GM23338 (cell line): Measurements from ENCODE around the gene FKBP8. TPM values are rescaled to one million over a fixed set of nuclear protein-coding genes. Genes with fewer than 3 reads are reported as not detected.

Experiments used
- ATAC-seq: fragments of 200-7000 bp; cut with Tn5 transposase; 3 replicates; pipeline ENCODE4 v1.9.1; 2020
- DNase-seq: peaks from one replicate; pipeline ENCODE4 v3.0.0-alpha.2; 2015; ENCODE audit warnings: low spot score
- H2AFZ ChIP-seq: fragments of 200-600 bp; sonication (generic); 2 replicates; pipeline ENCODE4 v1.8.0; 2016; ENCODE audit warnings: antibody characterized with exemption, mild to moderate bottlenecking, moderate library complexity
- H3F3A ChIP-seq: fragments of 200-600 bp; sonication (generic); replicated peaks from 2 replicates; pipeline ENCODE4 v1.8.0; 2017; ENCODE audit warnings: antibody characterized with exemption, mixed run types, low read depth
- H3K27ac ChIP-seq: fragments of 200-600 bp; sonication (generic); 2 replicates; pipeline ENCODE4 v1.6.1; 2016; ENCODE audit warnings: low read depth
- H3K27me3 ChIP-seq: fragments of 200-600 bp; sonication (generic); 2 replicates; pipeline ENCODE4 v1.8.0; 2016; ENCODE audit warnings: mild to moderate bottlenecking, mixed run types, moderate library complexity; ENCODE audit not compliant: insufficient read depth
- H3K36me3 ChIP-seq: fragments of 200-600 bp; sonication (generic); 2 replicates; pipeline ENCODE4 v1.8.0; 2016; ENCODE audit warnings: mild to moderate bottlenecking; ENCODE audit not compliant: insufficient read depth
- H3K4me1 ChIP-seq: fragments of 200-600 bp; sonication (generic); 2 replicates; pipeline ENCODE4 v1.8.0; 2016; ENCODE audit warnings: mild to moderate bottlenecking, moderate library complexity; ENCODE audit not compliant: insufficient read depth
- H3K4me2 ChIP-seq: fragments of 200-600 bp; sonication (generic); 2 replicates; pipeline ENCODE4 v1.7.1; 2017; ENCODE audit warnings: mixed run types
- H3K4me3 ChIP-seq: fragments of 200-600 bp; sonication (generic); 2 replicates; pipeline ENCODE4 v1.6.1; 2016; ENCODE audit warnings: mixed run types
- H3K79me2 ChIP-seq: fragments of 200-600 bp; sonication (generic); replicated peaks from 2 replicates; pipeline ENCODE4 v1.8.0; 2017; ENCODE audit warnings: mild to moderate bottlenecking; ENCODE audit not compliant: insufficient read depth
- H3K9me2 ChIP-seq: fragments of 200-600 bp; sonication (generic); 2 replicates; pipeline ENCODE4 v1.8.0; 2017; ENCODE audit not compliant: insufficient read depth
- H4K20me1 ChIP-seq: fragments of 200-600 bp; sonication (generic); replicated peaks from 2 replicates; pipeline ENCODE4 v1.8.0; 2017; ENCODE audit warnings: mild to moderate bottlenecking; ENCODE audit not compliant: insufficient read depth
- H3K27ac Mint-ChIP-seq: 2 replicates; pipeline ENCODE4 v1.8.0; 2020; ENCODE audit warnings: inconsistent platforms, mild to moderate bottlenecking, moderate library complexity, mixed read lengths
- H3K27me3 Mint-ChIP-seq: 3 replicates; pipeline ENCODE4 v1.8.0; 2022; ENCODE audit warnings: low read depth, mild to moderate bottlenecking, moderate library complexity, mixed read lengths, inconsistent platforms; ENCODE audit not compliant: insufficient read depth, poor library complexity
- H3K36me3 Mint-ChIP-seq: 3 replicates; pipeline ENCODE4 v1.8.0; 2021; ENCODE audit warnings: low read depth, mild to moderate bottlenecking, inconsistent platforms, moderate library complexity, mixed read lengths
- H3K4me1 Mint-ChIP-seq: 3 replicates; pipeline ENCODE4 v1.8.0; 2020; ENCODE audit warnings: mild to moderate bottlenecking, inconsistent platforms, mixed read lengths
- H3K4me3 Mint-ChIP-seq: 3 replicates; pipeline ENCODE4 v1.8.0; 2021; ENCODE audit warnings: moderate library complexity, mild to moderate bottlenecking, inconsistent platforms, mixed read lengths
- H3K9me3 Mint-ChIP-seq: 3 replicates; pipeline ENCODE4 v1.8.0; 2020; ENCODE audit warnings: moderate library complexity, mild to moderate bottlenecking, inconsistent platforms, mixed read lengths
- CREB1 ChIP-seq: fragments of 250-450 bp; sonication (Bioruptor Pico); IDR thresholded peaks from 2 replicates; pipeline ENCODE4 v1.5.0; 2020; ENCODE audit warnings: low read depth, mild to moderate bottlenecking, moderate library complexity
- EZH2 ChIP-seq: fragments of 200-600 bp; sonication (generic); IDR thresholded peaks from one replicate; pipeline ENCODE4 v1.8.0; 2017; ENCODE audit warnings: antibody characterized with exemption, mild to moderate bottlenecking, low read depth; ENCODE audit not compliant: unreplicated experiment
- JUNB ChIP-seq: IDR thresholded peaks from one replicate; pipeline ENCODE4 v1.6.1; 2016; ENCODE audit warnings: antibody characterized with exemption; ENCODE audit not compliant: unreplicated experiment
- NANOG ChIP-seq: IDR thresholded peaks from 2 replicates; pipeline ENCODE4 v1.6.1; 2016; ENCODE audit warnings: antibody characterized with exemption, borderline replicate concordance
- POLR2AphosphoS5 ChIP-seq: IDR thresholded peaks from 2 replicates; pipeline ENCODE4 v1.6.1; 2016; ENCODE audit warnings: antibody characterized with exemption, low read depth
- ZNF114 ChIP-seq: fragments of 250-450 bp; sonication (Bioruptor Pico); IDR thresholded peaks from 2 replicates; pipeline ENCODE4 v1.5.0; 2020; ENCODE audit warnings: mild to moderate bottlenecking, moderate library complexity
- ZNF331 ChIP-seq: fragments of 250-450 bp; sonication (Bioruptor Pico); IDR thresholded peaks from 2 replicates; pipeline ENCODE4 v1.5.0; 2020; ENCODE audit warnings: low read depth, mild to moderate bottlenecking, moderate library complexity
- polyA plus RNA-seq: library from polyadenylated mRNA; unstranded; fragments of >200 nt; fragmentation: Nextera tagmentation; extraction: Ambion mirVana; gene quantifications from 2 replicates; pipeline ENCODE4 v1.2.1, GENCODE V29; 2016
- total RNA-seq: library from RNA; depleted of rRNA; stranded (reverse); fragments of >200 nt; shearing (Covaris generic); gene quantifications from 2 replicates; pipeline ENCODE4 v1.2.3, GENCODE V29; 2014
- TF ChIP-seq, protein P1 (sequence below): fragments of 250-450 bp; sonication (Bioruptor Pico); IDR thresholded peaks from 2 replicates; pipeline ENCODE4 v1.5.0; 2020; ENCODE audit warnings: mild to moderate bottlenecking, moderate library complexity
- TF ChIP-seq, protein P2 (sequence below): IDR thresholded peaks from one replicate; pipeline ENCODE4 v1.6.1; 2018; ENCODE audit warnings: antibody characterized with exemption; ENCODE audit not compliant: unreplicated experiment
- TF ChIP-seq, protein P3 (sequence below), 2 experiments: fragments of 200-600 bp in 1 of 2; sonication (generic) in 1 of 2; conservative IDR thresholded peaks; 2 replicates each; pipeline versions ENCODE4 v1.5.1 to v1.6.1; 2016 to 2017; ENCODE audit warnings: antibody characterized with exemption in 2 of 2, low read depth in 2 of 2, mild to moderate bottlenecking in 2 of 2, moderate library complexity in 1 of 2

Gene FKBP8
- total and polyA plus RNA-seq, 2 experiments from 2014 or later: 158 to 367 TPM

DNA sequence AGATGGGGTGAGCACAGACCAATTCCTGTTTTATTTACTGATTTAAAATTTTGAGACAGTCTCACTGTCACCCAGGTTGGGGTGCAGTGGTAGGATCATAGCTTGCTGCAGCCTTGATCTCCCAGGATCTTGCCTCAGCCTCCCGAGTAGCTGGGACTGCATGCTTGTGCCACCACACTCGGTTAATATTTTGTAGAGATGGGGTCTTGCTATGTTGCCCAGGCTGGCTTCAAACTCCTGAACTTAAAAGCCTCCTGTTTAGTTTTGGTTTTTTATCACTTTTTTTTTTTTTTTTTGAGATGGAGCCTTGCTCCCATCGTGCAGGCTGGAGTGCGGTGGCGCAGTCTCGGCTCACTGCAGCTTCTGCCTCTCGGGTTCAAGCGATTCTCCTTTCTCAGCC is 33.0 kb upstream of the FKBP8 start (continued):
- TF ChIP-seq, protein P1, sequence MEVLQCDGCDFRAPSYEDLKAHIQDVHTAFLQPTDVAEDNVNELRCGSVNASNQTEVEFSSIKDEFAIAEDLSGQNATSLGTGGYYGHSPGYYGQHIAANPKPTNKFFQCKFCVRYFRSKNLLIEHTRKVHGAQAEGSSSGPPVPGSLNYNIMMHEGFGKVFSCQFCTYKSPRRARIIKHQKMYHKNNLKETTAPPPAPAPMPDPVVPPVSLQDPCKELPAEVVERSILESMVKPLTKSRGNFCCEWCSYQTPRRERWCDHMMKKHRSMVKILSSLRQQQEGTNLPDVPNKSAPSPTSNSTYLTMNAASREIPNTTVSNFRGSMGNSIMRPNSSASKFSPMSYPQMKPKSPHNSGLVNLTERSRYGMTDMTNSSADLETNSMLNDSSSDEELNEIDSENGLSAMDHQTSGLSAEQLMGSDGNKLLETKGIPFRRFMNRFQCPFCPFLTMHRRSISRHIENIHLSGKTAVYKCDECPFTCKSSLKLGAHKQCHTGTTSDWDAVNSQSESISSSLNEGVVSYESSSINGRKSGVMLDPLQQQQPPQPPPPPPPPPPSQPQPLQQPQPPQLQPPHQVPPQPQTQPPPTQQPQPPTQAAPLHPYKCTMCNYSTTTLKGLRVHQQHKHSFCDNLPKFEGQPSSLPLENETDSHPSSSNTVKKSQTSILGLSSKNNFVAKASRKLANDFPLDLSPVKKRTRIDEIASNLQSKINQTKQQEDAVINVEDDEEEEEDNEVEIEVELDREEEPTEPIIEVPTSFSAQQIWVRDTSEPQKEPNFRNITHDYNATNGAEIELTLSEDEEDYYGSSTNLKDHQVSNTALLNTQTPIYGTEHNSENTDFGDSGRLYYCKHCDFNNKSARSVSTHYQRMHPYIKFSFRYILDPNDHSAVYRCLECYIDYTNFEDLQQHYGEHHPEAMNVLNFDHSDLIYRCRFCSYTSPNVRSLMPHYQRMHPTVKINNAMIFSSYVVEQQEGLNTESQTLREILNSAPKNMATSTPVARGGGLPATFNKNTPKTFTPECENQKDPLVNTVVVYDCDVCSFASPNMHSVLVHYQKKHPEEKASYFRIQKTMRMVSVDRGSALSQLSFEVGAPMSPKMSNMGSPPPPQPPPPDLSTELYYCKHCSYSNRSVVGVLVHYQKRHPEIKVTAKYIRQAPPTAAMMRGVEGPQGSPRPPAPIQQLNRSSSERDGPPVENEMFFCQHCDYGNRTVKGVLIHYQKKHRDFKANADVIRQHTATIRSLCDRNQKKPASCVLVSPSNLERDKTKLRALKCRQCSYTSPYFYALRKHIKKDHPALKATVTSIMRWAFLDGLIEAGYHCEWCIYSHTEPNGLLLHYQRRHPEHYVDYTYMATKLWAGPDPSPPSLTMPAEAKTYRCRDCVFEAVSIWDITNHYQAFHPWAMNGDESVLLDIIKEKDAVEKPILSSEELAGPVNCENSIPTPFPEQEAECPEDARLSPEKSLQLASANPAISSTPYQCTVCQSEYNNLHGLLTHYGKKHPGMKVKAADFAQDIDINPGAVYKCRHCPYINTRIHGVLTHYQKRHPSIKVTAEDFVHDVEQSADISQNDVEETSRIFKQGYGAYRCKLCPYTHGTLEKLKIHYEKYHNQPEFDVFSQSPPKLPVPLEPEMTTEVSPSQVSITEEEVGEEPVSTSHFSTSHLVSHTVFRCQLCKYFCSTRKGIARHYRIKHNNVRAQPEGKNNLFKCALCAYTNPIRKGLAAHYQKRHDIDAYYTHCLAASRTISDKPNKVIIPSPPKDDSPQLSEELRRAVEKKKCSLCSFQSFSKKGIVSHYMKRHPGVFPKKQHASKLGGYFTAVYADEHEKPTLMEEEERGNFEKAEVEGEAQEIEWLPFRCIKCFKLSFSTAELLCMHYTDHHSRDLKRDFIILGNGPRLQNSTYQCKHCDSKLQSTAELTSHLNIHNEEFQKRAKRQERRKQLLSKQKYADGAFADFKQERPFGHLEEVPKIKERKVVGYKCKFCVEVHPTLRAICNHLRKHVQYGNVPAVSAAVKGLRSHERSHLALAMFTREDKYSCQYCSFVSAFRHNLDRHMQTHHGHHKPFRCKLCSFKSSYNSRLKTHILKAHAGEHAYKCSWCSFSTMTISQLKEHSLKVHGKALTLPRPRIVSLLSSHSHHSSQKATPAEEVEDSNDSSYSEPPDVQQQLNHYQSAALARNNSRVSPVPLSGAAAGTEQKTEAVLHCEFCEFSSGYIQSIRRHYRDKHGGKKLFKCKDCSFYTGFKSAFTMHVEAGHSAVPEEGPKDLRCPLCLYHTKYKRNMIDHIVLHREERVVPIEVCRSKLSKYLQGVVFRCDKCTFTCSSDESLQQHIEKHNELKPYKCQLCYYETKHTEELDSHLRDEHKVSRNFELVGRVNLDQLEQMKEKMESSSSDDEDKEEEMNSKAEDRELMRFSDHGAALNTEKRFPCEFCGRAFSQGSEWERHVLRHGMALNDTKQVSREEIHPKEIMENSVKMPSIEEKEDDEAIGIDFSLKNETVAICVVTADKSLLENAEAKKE (CRISPR knock-in tag): no peak
- TF ChIP-seq NANOG (no peak), POLR2AphosphoS5 (no peak), EZH2 (no peak), ZNF331 (CRISPR knock-in tag) (no peak), JUNB (no peak)

DNA sequence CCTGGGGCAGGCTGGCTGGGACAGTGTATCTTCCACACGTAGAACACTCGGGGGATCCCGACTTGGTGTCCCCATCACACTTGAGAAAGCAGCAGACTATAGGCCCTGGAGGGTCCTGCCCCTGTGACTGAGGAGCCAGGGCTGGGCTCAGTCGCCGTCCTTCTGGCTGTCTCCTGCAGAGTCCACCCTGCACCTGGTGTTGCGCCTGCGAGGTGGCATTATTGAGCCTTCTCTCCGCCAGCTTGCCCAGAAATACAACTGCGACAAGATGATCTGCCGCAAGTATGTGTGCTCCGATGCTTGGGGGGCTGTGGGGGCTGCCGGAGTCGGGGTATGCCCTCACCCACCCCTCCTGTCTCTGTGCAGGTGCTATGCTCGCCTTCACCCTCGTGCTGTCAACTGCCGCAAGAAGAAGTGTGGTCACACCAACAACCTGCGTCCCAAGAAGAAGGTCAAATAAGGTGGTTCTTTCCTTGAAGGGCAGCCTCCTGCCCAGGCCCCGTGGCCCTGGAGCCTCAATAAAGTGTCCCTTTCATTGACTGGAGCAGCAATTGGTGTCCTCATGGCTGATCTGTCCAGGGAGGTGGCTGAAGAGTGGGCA is 31.4 kb upstream of the FKBP8 start:
- H3K36me3 Mint-ChIP-seq: peaks cover 68% of the 10 kb centered on the region
- no peak for ATAC-seq
- Histone ChIP-seq H3K36me3 (peaks cover 36% of the 10 kb centered on the region), H3K4me2 (no peak overlapping the region), H3K9me2 (no peaks in the 10 kb centered on the region), H3K27ac (no peak overlapping the region), H4K20me1 (peaks cover 31% of the 10 kb centered on the region), H3K4me1 (peaks cover 8% of the 10 kb centered on the region), H3K4me3 (no peak overlapping the region), H2AFZ (no peak overlapping the region), H3F3A (peaks cover 55% of the 10 kb centered on the region), H3K79me2 (peaks cover 29% of the 10 kb centered on the region), H3K27me3 (no peaks in the 10 kb centered on the region)
- H3K27ac Mint-ChIP-seq: no peak overlapping the region
- H3K27me3 Mint-ChIP-seq: peaks cover 15% of the 10 kb centered on the region
- no peaks in the 10 kb centered on the region for H3K9me3 Mint-ChIP-seq
- DNase-seq: no peak
- peaks cover 12% of the 10 kb centered on the region for H3K4me1 Mint-ChIP-seq
- H3K4me3 Mint-ChIP-seq: no peak overlapping the region
- TF ChIP-seq ZNF331 (CRISPR knock-in tag) (no peak), CREB1 (CRISPR knock-in tag) (no peak), ZNF114 (CRISPR knock-in tag) (no peak), POLR2AphosphoS5 (no peak)
- TF ChIP-seq, protein P2, sequence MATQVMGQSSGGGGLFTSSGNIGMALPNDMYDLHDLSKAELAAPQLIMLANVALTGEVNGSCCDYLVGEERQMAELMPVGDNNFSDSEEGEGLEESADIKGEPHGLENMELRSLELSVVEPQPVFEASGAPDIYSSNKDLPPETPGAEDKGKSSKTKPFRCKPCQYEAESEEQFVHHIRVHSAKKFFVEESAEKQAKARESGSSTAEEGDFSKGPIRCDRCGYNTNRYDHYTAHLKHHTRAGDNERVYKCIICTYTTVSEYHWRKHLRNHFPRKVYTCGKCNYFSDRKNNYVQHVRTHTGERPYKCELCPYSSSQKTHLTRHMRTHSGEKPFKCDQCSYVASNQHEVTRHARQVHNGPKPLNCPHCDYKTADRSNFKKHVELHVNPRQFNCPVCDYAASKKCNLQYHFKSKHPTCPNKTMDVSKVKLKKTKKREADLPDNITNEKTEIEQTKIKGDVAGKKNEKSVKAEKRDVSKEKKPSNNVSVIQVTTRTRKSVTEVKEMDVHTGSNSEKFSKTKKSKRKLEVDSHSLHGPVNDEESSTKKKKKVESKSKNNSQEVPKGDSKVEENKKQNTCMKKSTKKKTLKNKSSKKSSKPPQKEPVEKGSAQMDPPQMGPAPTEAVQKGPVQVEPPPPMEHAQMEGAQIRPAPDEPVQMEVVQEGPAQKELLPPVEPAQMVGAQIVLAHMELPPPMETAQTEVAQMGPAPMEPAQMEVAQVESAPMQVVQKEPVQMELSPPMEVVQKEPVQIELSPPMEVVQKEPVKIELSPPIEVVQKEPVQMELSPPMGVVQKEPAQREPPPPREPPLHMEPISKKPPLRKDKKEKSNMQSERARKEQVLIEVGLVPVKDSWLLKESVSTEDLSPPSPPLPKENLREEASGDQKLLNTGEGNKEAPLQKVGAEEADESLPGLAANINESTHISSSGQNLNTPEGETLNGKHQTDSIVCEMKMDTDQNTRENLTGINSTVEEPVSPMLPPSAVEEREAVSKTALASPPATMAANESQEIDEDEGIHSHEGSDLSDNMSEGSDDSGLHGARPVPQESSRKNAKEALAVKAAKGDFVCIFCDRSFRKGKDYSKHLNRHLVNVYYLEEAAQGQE: no peak
- TF ChIP-seq, protein P3, sequence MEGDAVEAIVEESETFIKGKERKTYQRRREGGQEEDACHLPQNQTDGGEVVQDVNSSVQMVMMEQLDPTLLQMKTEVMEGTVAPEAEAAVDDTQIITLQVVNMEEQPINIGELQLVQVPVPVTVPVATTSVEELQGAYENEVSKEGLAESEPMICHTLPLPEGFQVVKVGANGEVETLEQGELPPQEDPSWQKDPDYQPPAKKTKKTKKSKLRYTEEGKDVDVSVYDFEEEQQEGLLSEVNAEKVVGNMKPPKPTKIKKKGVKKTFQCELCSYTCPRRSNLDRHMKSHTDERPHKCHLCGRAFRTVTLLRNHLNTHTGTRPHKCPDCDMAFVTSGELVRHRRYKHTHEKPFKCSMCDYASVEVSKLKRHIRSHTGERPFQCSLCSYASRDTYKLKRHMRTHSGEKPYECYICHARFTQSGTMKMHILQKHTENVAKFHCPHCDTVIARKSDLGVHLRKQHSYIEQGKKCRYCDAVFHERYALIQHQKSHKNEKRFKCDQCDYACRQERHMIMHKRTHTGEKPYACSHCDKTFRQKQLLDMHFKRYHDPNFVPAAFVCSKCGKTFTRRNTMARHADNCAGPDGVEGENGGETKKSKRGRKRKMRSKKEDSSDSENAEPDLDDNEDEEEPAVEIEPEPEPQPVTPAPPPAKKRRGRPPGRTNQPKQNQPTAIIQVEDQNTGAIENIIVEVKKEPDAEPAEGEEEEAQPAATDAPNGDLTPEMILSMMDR (conservative IDR thresholded peaks at IDR 0.05; ENCODE audit: low read depth in 2 of 2): no peak
